Endothelial cell (in vitro differentiated cells): ENCODE results near the gene NFIC. TPM values are rescaled to one million over a fixed set of nuclear protein-coding genes. Genes with fewer than 3 reads are reported as not detected.

Experiments used
- DNase-seq: peaks from one replicate; pipeline ENCODE4 v3.0.0; 2021; ENCODE audit warnings: low spot score
- H3K27ac Mint-ChIP-seq: one replicate; pipeline ENCODE4 v1.8.0; 2021; ENCODE audit warnings: mixed read lengths, inconsistent platforms; ENCODE audit not compliant: unreplicated experiment
- H3K27me3 Mint-ChIP-seq: one replicate; pipeline ENCODE4 v1.8.0; 2021; ENCODE audit warnings: mild to moderate bottlenecking, moderate library complexity, mixed read lengths, inconsistent platforms; ENCODE audit not compliant: unreplicated experiment
- H3K36me3 Mint-ChIP-seq: one replicate; pipeline ENCODE4 v1.8.0; 2021; ENCODE audit warnings: mild to moderate bottlenecking, low read depth, mixed read lengths, inconsistent platforms; ENCODE audit not compliant: unreplicated experiment
- H3K4me1 Mint-ChIP-seq: one replicate; pipeline ENCODE4 v1.8.0; 2021; ENCODE audit warnings: mild to moderate bottlenecking, mixed read lengths, inconsistent platforms; ENCODE audit not compliant: unreplicated experiment
- H3K4me3 Mint-ChIP-seq: one replicate; pipeline ENCODE4 v1.8.0; 2021; ENCODE audit warnings: mild to moderate bottlenecking, mixed read lengths, inconsistent platforms; ENCODE audit not compliant: unreplicated experiment
- H3K9me3 Mint-ChIP-seq: one replicate; pipeline ENCODE4 v1.8.0; 2021; ENCODE audit warnings: mixed read lengths, inconsistent platforms; ENCODE audit not compliant: unreplicated experiment
- total RNA-seq: library from RNA; stranded (reverse); fragmentation: NEBNext Ultra II Directional; extraction: Animal tissue kit (Norgen Biotek cat#: 25700); gene quantifications from one replicate; pipeline ENCODE4 v1.2.1, GENCODE V29; 2021; ENCODE audit not compliant: unreplicated experiment
- TF ChIP-seq, protein P1 (sequence below): fragments of 200-600 bp; sonication (generic); IDR thresholded peaks from one replicate; pipeline ENCODE4 v1.5.0; 2021; ENCODE audit warnings: antibody characterized with exemption; ENCODE audit not compliant: unreplicated experiment

The NFIC gene
- total RNA-seq, 1 donor from 2014 or later, result 4.9 TPM

DNA sequence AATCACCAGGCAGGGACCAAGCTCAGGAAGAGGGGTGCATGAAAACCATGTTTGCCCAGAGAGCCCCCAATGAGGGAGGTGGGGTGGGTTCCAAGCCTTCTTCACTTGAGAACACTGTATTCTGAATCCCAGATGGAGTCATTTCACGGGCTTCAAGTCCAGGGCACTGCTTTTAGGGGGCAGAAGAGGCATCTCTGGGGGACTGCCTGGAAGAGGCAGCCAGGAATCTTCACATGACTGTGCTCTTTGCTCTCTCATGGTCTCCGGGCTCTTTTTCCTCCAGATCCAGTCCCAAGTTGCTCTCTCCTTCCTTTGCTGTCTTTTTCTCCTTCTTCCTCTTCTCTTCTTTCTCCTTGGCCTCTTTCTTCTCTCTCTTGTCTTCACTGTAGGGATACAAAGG, 108.2 kb downstream of the NFIC start:
- no peaks in the 10 kb centered on the region for H3K4me1 Mint-ChIP-seq
- no peak overlapping the region for H3K4me3 Mint-ChIP-seq
- no peak for DNase-seq
- peaks cover 4% of the 10 kb centered on the region for H3K27me3 Mint-ChIP-seq
- TF ChIP-seq, protein P1, sequence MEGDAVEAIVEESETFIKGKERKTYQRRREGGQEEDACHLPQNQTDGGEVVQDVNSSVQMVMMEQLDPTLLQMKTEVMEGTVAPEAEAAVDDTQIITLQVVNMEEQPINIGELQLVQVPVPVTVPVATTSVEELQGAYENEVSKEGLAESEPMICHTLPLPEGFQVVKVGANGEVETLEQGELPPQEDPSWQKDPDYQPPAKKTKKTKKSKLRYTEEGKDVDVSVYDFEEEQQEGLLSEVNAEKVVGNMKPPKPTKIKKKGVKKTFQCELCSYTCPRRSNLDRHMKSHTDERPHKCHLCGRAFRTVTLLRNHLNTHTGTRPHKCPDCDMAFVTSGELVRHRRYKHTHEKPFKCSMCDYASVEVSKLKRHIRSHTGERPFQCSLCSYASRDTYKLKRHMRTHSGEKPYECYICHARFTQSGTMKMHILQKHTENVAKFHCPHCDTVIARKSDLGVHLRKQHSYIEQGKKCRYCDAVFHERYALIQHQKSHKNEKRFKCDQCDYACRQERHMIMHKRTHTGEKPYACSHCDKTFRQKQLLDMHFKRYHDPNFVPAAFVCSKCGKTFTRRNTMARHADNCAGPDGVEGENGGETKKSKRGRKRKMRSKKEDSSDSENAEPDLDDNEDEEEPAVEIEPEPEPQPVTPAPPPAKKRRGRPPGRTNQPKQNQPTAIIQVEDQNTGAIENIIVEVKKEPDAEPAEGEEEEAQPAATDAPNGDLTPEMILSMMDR, result no peak
- no peaks in the 10 kb centered on the region for H3K9me3 Mint-ChIP-seq
- H3K36me3 Mint-ChIP-seq, result peaks cover 3% of the 10 kb centered on the region
- no peak overlapping the region for H3K27ac Mint-ChIP-seq

DNA sequence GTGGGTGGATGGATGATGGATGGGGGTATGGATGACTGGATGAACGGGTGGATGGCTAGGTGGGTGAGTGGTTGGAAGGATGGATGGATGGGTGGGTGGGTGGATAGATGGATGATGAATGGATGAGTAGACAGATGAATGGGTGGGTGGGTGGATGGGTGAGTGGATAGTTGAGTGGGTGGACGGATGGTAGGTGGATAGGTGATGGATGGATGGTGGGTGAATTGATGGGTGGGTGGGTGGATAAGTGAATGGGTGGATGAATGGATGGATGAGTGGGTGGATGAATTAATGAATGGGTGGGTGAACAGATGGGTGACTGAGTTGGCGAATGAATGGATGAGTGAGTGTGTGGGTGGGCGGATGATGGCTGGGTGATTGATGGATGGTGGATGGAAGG, 109.1 kb downstream of the NFIC start:
- TF ChIP-seq, protein P1, result no peak
- DNase-seq, result no peak
- H3K9me3 Mint-ChIP-seq, result no peaks in the 10 kb centered on the region
- H3K4me1 Mint-ChIP-seq, result no peaks in the 10 kb centered on the region
- peaks cover 3% of the 10 kb centered on the region for H3K36me3 Mint-ChIP-seq
- H3K27me3 Mint-ChIP-seq, result peaks cover 4% of the 10 kb centered on the region
- no peak overlapping the region for H3K27ac Mint-ChIP-seq
- H3K4me3 Mint-ChIP-seq, result no peak overlapping the region

DNA sequence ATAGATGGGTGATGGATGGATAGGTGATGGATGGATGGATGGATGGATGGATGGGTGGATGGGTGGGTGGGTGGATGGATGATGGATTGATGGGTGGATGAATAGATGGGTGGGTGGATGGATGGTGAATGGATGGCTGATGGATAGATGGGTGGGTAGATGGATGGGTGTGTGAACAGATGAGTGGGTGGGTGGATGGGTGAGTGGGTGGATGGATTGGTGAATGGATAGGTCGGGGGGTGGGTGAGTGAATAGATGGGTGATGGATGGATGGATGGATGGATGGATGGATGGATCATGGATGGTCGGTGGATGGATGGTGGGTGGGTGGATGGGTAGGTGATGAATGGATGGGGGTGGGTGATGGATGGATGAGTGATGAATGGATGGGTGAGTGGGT, 110.4 kb downstream of the NFIC start:
- Mint-ChIP-seq H3K4me1 (no peaks in the 10 kb centered on the region), H3K9me3 (no peaks in the 10 kb centered on the region), H3K36me3 (peaks cover 3% of the 10 kb centered on the region), H3K27me3 (peaks cover 10% of the 10 kb centered on the region), H3K4me3 (no peak overlapping the region), H3K27ac (no peak overlapping the region)
- TF ChIP-seq, protein P1, result no peak
- no peak for DNase-seq

DNA sequence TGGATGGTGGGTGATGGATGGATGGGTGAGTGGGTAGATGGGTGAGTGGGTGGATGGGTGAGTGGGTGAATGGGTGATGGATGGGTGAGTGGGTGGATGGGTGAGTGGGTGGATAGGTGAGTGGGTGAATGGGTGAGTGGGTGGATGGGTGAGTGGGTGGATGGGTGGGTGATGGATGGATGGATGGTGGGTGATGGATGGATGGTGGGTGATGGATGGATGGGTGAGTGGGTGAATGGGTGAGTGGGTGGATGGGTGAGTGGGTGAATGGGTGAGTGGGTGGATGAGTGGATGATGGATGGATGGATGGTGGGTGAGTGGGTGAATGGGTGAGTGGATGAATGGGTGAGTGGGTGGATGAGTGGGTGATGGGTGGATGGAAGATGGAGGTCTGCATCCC, 111.1 kb downstream of the NFIC start:
- Mint-ChIP-seq H3K27ac (no peak overlapping the region), H3K36me3 (peaks cover 3% of the 10 kb centered on the region), H3K4me1 (no peaks in the 10 kb centered on the region), H3K4me3 (no peak overlapping the region), H3K27me3 (peaks cover 11% of the 10 kb centered on the region), H3K9me3 (no peaks in the 10 kb centered on the region)
- DNase-seq, result no peak
- TF ChIP-seq, protein P1, result no peak

DNA sequence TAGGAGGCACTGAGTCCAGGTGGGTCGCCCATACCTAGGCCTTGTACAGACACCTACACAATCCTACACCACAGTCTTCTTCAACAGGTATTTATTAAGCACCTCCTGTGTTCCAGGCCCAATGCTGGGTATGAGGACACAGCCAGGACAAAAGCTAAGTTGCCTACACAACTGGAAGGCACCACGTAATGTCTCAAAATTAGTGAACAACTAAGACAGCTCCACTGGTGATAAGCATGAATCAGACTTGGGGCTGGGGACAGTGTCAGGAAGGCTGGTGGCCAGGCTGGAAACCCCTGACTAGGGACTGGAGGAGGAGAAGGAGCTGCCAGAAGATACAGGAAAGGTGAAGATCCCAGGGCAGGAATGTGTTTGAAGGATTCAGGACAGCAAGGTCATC, 111.6 kb downstream of the NFIC start:
- Mint-ChIP-seq H3K9me3 (no peaks in the 10 kb centered on the region), H3K27me3 (peaks cover 11% of the 10 kb centered on the region), H3K36me3 (peaks cover 3% of the 10 kb centered on the region), H3K27ac (no peak overlapping the region), H3K4me3 (no peak overlapping the region), H3K4me1 (no peaks in the 10 kb centered on the region)
- DNase-seq, result no peak
- TF ChIP-seq, protein P1, result no peak
